ENCODE data around the gene NKX1-2. TPM values are rescaled to one million over a fixed set of nuclear protein-coding genes. Genes with fewer than 3 reads are reported as not detected.

The NKX1-2 gene
- total RNA-seq, 1 donor from 2014 or later, result 0.59 TPM

DNA sequence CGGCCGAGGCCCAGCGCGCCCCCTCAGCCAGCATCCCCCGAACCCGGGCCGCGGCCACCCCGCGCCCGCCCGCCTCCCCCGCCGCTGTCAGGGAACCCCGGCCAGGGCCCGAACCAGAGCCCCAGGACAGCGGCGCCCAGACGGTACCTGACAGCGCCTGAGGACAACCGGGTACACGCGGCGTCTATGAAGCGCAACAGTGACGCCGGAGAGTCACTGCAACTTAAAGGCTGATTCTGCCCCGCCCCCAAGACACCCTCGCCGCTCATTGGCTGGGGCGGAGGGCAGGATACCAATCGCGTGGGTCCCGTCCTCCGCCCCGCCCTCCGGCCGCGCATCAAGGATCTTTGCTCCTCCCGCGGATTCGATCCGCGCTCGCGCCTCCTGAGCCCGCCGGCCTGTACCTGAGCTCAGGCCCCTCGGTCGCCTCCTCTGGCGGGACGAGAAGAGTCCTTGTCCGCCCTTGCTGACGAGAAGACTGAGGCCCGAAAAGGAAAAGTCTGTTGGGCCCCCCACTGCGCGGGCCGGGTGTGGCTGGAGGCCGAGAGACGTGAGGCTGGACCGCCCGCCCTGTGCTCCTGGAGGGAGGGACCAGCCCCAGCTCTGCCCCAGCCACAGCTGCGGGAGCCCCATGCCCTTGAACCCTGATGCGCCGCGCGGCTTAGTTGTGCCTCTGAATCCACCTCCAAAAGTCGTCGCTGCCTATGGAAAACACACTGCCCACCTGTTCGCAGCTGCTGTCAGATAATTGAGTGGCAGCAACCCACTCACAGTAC lies 30.9 kb downstream of the NKX1-2 start, which contains the start of gene OAT:
Gene OAT, minus strand, starts transcription at position 198 of the 776 bp plus-strand sequence. CDS start 6,752 bp downstream, outside the sequence.
- peak within 1 kb of the TSS; percentile 92 for H3K4me3 Mint-ChIP-seq (ENCODE audit: unreplicated experiment)
- H3K27ac Mint-ChIP-seq (ENCODE audit: unreplicated experiment), result peak within 1 kb of the TSS; percentile 83
- TF ChIP-seq, protein P1, sequence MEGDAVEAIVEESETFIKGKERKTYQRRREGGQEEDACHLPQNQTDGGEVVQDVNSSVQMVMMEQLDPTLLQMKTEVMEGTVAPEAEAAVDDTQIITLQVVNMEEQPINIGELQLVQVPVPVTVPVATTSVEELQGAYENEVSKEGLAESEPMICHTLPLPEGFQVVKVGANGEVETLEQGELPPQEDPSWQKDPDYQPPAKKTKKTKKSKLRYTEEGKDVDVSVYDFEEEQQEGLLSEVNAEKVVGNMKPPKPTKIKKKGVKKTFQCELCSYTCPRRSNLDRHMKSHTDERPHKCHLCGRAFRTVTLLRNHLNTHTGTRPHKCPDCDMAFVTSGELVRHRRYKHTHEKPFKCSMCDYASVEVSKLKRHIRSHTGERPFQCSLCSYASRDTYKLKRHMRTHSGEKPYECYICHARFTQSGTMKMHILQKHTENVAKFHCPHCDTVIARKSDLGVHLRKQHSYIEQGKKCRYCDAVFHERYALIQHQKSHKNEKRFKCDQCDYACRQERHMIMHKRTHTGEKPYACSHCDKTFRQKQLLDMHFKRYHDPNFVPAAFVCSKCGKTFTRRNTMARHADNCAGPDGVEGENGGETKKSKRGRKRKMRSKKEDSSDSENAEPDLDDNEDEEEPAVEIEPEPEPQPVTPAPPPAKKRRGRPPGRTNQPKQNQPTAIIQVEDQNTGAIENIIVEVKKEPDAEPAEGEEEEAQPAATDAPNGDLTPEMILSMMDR (IDR thresholded peaks at IDR 0.05; ENCODE audit: partially characterized antibody, unreplicated experiment), result peak; percentile 30
- peaks cover 8% of the 10 kb centered on the region for H3K9me3 Mint-ChIP-seq (ENCODE audit: unreplicated experiment)
- DNase-seq, result peak; percentile 99
- peaks cover 4% of the 10 kb centered on the region for H3K27me3 Mint-ChIP-seq (ENCODE audit: unreplicated experiment)
- peaks cover 2% of the 10 kb centered on the region for H3K4me1 Mint-ChIP-seq (ENCODE audit: low read depth, unreplicated experiment)
- no peaks in the 10 kb centered on the region for H3K36me3 Mint-ChIP-seq (ENCODE audit: unreplicated experiment)

DNA sequence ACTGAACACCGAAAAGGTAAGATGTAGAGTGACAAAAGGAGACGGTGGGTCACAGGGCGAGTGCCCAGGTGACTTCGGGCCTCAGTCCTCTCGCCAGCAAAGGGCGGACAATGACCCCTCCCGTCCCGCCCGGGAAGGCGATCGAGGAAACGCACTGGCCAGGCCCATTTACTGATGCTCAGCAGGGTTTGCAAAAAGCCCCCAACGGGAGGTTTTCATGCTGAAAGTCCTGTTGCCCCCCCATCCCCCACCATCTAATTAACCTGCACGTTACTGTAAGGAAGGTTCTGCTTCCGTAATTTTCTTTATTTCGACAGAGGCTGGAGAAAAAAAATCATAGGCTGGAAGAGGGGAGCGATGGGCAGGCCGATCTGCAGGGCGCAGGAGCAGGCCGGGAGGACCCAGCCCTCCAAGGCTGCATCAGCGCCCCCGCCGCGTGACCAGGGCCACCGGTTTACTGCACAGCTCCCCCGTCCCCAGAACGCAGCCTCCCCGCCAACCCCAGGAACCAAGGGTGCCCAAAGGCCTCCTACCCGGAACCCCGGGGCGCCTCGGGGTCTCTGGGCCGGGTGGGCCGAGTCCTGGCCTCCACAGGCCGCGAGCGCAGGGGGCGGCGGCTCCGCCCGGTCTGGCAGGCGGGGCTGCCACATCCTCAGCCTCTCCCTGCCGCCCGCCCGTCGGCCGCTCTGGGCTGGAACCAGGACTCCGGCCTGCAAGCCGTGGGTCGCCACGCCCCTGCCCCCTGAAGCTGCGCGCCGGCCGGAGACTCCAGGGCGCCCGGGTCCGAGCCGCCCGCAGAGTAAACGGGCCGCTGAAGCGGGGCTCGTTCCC lies 31.7 kb downstream of the NKX1-2 start:
- peak overlapping the region; percentile 92 for H3K4me3 Mint-ChIP-seq (ENCODE audit: unreplicated experiment)
- peaks cover 4% of the 10 kb centered on the region for H3K27me3 Mint-ChIP-seq (ENCODE audit: unreplicated experiment)
- H3K36me3 Mint-ChIP-seq (ENCODE audit: unreplicated experiment), result no peaks in the 10 kb centered on the region
- DNase-seq, result peak; percentile 74
- peaks cover 2% of the 10 kb centered on the region for H3K4me1 Mint-ChIP-seq (ENCODE audit: low read depth, unreplicated experiment)
- peaks cover 8% of the 10 kb centered on the region for H3K9me3 Mint-ChIP-seq (ENCODE audit: unreplicated experiment)
- TF ChIP-seq, protein P1 (IDR thresholded peaks at IDR 0.05; ENCODE audit: partially characterized antibody, unreplicated experiment), result no peak
- H3K27ac Mint-ChIP-seq (ENCODE audit: unreplicated experiment), result peak overlapping the region; percentile 83

DNA sequence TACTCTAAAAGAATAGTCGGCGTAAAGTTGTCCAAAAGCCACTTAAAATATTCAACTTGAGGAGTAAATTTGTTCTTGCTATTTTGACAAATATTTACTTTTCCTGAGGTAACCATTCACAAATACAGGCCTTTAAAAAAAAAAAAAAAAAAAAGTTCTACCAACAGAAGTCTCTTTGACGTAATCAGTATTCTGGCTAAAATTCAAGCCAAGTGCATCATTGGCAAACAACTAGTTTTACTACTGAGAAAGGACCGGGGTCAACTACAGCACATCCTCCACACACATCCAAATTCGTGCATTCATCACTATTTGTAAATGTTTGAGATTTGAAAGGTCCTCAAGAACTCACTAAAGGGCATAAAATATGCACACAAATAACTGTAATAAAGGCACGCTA lies 33.1 kb downstream of the NKX1-2 start:
- H3K36me3 Mint-ChIP-seq (ENCODE audit: unreplicated experiment), result no peaks in the 10 kb centered on the region
- no peak overlapping the region for H3K27ac Mint-ChIP-seq (ENCODE audit: unreplicated experiment)
- peaks cover 2% of the 10 kb centered on the region for H3K4me1 Mint-ChIP-seq (ENCODE audit: low read depth, unreplicated experiment)
- peaks cover 8% of the 10 kb centered on the region for H3K9me3 Mint-ChIP-seq (ENCODE audit: unreplicated experiment)
- peak overlapping the region; percentile 67 for H3K4me3 Mint-ChIP-seq (ENCODE audit: unreplicated experiment)
- peaks cover 3% of the 10 kb centered on the region for H3K27me3 Mint-ChIP-seq (ENCODE audit: unreplicated experiment)
- no peak for DNase-seq
- TF ChIP-seq, protein P1 (IDR thresholded peaks at IDR 0.05; ENCODE audit: partially characterized antibody, unreplicated experiment), result no peak

DNA sequence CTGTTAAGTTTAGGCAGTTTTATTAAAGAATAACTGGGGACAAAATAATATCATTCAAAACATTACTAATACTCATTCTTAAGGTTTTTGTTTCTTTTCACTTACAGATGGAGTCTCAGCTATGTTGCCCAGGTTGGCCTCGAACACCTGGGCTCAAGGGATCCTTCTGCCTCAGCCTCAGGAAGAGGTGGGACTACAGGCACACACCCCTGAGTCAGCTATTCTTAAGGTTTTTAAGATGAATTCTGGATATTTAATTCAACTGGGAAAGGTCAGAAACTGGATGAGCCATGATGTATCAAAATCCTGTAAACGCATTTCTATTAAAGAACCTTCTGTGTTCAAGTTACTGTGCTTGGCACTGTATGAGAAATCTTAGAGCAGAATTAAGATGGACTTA lies 34.6 kb downstream of the NKX1-2 start:
- H3K27ac Mint-ChIP-seq (ENCODE audit: unreplicated experiment), result no peak overlapping the region
- H3K9me3 Mint-ChIP-seq (ENCODE audit: unreplicated experiment), result peaks cover 8% of the 10 kb centered on the region
- no peak for DNase-seq
- H3K4me1 Mint-ChIP-seq (ENCODE audit: low read depth, unreplicated experiment), result peaks cover 2% of the 10 kb centered on the region
- TF ChIP-seq, protein P1 (IDR thresholded peaks at IDR 0.05; ENCODE audit: partially characterized antibody, unreplicated experiment), result no peak
- no peak overlapping the region for H3K4me3 Mint-ChIP-seq (ENCODE audit: unreplicated experiment)
- peaks cover 3% of the 10 kb centered on the region for H3K27me3 Mint-ChIP-seq (ENCODE audit: unreplicated experiment)
- no peaks in the 10 kb centered on the region for H3K36me3 Mint-ChIP-seq (ENCODE audit: unreplicated experiment)

All from glutamatergic neuron (in vitro differentiated cells).